HG03103 (cell line): ENCODE data around the gene C19orf53.
"Not testable (repeated sequence)": the region's sequence is repeated elsewhere in the genome, so short reads cannot be mapped to it uniquely, and the experiment has no call there.

Source experiments
- ATAC-seq: cut with Tn5 transposase; IDR thresholded peaks from one replicate; pipeline ENCODE4 v1.9.1; 2021; ENCODE audit warnings: low read depth; ENCODE audit not compliant: unreplicated experiment

C19orf53 gene

DNA sequence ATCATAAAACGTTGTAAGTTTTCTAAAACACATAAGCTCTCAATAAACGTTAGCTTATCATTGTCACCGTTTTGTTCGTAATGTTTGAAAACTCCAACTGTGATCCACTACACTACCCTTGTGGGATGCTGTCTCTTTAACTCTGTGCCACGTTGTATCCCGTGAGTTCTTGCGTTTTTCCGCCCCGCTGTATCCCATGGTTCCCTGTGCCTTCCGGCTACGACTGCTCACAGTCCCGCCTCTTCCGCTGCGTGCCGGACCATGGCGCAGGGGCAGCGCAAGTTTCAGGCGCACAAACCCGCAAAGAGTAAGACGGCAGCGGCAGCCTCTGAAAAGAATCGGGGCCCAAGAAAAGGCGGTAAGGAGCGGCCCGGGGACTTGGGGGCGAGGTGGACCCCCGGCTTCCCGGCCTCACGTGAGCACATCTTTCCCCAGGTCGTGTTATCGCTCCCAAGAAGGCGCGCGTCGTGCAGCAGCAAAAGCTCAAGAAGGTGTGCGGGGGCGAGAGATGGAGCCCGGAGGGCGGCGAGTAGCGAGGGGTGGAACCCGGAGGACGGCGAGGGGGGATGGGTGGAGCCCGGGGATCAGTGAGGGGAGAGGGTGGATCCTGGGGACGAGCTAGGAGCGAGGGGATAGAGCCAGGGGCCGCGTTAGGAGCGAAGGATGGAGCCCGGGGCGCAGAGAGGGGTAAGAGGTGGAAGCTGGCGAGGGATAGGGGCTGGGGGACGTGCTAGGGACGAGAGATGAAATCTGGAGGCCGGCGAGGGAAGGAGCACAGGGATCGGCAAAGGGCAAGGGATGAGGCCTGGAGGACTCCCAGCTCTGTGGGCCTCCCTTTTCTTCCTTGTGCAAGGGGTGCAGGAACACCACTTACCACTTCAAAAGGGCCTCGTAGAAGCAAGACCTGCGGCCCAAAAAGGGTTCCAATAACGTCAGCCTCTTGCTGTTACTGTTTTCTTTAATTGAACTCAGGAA lies at the start of gene C19orf53:
Gene C19orf53 (plus strand): TSS at position 240 of the 975 bp plus-strand sequence. CDS start 22 bp downstream, at position 262.
- ATAC-seq, result peak; percentile 60

DNA sequence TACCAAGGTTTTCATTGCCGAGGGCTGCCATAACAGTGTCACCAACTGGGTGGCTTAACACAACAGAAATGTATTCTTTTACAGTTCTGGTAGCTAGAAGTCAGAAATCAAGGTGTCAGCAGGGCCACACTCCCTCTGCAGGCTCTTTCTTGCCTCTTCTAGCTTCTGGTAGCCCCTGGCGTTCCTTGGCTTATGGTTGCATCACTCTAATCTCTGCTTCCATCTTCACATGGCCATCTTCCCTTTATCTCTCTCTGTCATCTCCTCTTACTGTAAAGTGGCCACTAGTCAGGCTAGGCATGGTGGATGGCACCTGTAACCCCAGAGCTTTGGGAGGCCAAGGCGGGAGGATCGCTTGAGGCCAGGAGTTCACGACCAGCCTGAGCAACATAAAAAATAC lies 47.9 kb upstream of the C19orf53 start:
- ATAC-seq, result no peak

DNA sequence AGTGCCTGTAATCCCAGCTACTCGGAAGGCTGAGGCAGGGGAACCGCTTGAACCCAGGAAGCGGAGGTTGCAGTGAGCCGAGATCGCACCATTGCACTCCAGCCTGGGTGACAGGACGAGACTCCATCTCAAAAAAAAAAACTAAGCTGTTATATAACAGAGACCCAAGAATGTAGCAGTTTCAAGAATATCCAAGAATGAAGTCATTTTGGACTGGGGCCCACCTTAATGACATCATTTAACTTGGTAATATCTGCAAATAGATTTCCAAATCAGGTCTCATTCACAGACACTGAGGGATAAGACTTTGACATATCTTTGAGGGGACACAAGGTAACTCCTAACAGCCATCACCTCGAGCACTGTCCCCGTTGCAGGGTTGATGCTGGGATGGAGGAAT lies 46.5 kb upstream of the C19orf53 start:
- no peak for ATAC-seq

DNA sequence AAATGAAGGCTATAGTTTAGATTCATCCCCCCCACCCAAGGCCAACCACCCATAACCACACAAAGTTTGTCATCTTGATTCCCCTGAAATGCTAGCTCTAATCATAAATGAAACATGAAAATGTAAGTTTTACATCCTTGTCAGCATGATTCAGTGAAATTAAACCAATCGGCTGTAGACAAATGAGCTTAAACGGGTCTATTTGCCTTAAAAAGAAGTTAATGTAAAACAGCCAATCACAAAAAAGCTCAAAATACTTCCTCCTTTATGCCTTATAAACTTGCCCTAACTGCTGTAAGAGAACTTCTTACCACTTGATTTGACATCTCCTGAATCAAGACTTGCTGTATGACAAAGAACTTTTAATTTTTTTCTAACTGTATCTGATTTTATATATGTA lies 44.4 kb upstream of the C19orf53 start:
- no peak for ATAC-seq

DNA sequence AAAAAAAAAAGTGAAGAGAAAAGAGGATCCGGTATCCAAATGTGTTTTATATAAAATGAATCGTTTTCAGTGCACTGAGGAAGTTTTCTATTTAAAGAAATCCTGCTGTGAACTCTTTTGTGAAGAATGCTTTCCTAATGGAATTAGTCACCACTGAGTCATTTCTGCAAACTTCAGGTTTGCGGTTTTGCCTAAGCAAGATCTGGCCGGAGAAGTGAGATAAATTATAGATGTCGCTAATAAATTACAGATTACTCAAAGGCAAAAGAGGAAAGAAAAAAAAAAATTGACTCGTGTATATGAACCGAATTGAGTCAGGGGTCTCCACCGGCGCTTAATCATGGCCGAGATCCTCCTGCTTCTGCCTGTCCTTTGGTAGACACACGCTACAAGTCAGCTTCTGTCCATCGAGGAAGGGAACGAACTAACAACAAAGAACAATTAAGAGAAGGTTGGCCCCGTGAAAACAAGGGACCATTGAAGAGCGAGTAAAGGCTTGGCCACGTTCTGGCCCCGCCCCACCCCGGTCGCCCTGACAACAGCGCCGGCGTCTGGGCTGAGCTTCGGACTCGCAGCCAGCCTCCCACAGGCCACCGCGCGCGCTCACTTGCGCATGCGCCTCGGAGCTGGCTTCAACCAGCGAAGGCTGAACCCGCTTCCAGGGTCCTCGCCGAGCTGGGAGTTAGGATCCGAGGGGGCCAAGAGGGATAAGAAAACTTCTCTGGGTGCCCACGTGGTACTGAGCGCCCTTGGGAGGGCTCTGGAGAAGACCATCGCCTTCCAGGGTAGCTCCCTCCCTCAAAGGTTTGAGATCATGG lies 42.9 kb upstream of the C19orf53 start:
- ATAC-seq, result peak; percentile 90

DNA sequence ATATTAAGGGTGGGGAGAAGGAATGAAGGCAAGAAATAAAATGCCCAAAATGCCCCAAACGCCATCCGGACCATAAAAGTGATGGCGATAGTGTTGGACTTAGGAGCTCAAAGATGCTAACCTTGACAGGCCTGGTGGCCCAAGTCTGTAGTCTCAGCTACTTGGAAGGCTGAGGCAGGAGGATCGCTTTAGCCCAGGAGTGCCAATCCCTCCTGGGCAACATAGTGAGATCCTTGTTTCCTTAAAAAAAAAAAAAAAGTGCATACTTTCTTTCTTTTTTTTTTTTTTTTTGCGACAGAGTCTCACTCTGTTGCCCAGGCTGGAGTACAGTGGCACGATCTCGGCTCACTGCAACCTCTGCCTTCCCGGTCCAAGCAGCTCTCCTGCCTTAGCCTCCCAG lies 41.9 kb upstream of the C19orf53 start:
- ATAC-seq, result no peak

DNA sequence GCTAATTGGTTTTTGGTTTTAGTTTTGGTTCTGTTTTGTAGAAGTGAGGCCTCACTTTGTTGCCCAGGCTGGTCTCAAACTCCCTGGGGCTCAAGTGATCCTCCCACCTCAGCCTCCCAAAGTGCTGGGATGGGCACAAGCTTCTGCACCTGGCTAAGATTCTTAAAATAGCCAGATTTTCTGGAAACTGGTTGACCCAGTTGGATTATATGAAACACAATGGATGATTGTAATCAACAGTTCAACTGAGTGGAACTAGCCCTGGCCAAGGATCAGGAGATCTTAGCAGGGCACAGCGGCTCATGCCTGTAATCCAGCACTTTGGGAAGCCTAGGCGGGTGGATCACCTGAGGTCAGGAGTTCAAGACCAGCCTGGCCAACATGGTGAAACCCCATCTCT lies 39.5 kb upstream of the C19orf53 start:
- no peak for ATAC-seq

DNA sequence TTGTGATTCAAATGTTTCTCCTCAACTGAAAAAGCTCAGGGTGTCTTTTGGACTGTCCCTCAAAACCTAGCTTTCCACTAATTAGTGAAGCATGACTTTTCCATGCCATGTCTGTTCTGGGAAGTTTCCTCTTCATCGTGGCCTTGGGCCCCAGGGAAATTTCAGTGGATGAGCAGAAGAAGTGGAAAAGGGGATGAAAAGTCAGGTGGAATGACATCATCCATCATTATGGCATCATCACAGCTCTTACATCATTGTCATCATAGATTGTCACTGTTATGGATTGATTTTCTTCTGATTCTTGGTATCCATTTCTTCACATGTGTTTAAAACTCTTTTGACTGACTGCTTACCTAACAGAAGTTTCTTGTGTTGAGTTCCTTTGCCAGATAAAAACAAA lies 36.2 kb upstream of the C19orf53 start:
- no peak for ATAC-seq

DNA sequence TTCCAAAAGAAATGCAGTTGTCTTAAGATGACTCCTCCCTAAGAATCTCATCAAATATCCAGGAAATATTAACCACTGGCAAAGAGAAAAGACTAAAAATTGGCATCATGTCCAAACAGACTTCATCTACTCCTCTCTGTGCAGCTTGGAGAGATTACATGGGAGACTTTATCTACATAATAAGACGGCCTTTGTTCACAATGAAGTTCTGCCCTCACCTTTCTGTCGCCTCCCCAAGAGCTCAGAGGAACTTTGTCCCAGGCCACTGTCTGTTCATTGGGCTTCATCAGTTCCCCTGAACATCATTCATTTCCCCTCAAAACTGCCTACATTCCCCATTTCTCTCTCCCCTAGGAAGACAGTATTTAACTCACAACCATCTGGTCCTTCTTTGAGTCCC lies 32.4 kb upstream of the C19orf53 start:
- ATAC-seq, result no peak

DNA sequence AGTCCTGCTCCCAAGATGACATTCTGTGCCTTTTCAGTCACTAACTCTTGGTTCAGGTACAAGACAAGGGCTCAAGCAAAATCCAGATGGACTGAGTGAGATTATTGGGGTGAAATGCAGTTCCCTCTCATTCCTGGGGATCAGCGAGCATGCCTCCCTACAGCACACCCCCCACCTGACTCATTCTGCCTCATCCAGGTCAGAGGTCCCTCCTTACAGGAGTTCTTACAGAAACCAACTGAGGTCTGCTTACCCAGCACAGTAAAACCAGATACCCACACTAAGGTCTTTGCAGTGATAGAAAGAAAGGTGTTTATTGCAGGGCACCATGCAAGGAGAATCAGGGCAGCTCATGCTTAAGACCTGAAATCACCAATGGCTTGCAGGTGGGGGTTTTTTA lies 31.5 kb upstream of the C19orf53 start:
- ATAC-seq, result no peak

DNA sequence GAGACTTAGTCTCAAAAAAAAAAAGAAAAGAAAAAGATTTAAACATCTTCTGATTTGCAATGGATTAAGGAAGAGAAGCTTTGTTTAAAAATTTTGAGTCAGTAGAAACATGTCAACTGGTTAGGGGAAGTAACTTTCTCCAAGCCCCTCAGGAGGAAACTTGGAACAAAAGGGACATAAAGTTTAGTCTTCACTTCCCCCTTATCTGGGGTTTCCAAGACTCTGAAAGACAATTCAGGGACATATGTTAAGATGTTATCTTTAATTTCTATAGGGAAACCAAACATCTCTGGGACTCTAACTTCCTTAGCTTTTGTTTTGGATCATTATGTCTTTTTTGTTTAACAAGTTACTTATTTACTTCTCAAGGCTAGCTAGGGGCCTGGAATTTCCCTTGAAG lies 30.1 kb upstream of the C19orf53 start:
- no peak for ATAC-seq

DNA sequence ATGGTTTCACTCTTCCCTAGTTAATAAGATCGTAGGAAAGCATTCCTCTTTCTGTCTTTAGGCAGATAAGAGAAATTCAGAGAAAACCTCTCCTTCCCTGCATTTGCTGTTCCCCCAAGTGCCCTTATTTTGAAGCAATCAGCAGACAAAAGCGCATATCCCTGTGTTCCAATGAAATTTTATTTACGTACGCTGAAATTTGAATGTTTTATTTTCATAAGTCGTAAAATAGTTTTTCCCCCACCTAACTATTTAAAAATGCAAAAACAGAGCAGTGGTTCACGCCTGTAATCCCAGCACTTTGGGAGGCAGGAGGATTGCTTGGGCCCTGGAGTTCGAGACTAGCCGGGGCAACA lies 27.2 kb upstream of the C19orf53 start:
- no peak for ATAC-seq

DNA sequence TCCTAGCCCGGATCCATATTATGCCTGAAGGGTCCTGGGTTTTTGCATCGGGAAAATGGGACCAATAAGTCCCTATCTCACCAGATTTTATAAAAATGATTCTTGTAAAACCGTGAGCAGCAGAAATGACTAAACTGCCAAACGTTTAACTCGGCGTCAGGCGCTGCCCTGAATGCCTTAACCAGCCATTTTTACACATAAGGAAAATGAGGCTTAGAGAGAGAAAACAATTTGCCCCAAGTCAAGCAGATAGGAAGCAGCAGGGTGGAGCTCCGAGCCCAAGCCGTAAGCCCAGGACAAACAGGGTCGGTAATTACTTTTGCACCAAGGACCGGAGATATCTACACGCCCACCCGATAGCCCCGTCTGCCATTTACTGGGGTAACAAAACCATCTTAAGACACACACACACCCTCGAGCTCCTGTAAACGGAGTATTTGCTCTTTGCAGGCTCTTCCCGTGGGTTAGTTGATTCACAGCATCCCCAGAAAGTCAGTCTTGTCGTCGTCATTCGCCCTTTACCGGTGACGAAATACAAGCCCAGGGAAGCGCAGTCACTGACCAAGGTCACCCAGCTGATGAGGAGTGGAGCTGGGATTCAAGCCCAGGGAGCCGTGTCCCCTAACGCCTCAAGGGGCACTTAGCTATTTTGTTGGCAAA lies 26.0 kb upstream of the C19orf53 start:
- ATAC-seq, result no peak

DNA sequence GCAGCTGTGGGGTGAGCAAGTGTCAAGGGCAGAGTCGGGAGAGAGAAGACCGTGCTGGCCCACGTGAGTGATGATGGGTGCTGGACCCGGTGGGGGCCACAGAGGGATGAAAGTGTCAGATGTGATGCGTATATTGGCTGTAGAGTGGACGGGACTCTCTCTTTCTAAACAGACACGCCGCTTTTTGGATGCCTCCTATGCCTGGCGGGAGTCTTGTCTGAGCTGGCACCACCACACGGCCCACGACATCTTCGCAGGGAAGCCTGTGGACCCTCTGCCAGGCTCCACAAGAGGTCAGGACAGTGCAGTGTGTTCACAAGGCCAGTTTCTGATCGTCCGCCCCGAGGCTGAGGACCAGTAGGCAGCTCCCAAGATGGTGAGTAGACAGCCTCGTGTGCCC lies 22.8 kb upstream of the C19orf53 start:
- ATAC-seq, result no peak

DNA sequence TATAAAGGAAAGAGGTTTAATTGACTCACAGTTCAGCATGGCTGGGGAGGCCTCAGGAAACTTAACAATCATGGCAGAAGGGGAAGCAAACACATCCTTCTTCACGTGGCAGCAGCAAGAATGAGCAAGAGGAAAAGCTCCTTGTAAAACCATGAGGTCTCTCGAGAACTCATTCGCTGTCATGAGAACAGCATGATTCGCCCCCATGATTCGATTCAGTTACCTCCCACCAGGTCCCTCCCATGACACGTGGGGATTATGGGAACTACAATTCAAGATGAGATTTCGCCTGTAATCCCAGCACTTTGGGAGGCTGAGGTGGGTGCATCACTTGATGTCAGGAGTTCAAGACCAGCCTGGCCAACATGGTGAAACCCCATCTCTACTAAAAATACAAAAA lies 20.6 kb upstream of the C19orf53 start:
- not testable (repeated sequence) for ATAC-seq

DNA sequence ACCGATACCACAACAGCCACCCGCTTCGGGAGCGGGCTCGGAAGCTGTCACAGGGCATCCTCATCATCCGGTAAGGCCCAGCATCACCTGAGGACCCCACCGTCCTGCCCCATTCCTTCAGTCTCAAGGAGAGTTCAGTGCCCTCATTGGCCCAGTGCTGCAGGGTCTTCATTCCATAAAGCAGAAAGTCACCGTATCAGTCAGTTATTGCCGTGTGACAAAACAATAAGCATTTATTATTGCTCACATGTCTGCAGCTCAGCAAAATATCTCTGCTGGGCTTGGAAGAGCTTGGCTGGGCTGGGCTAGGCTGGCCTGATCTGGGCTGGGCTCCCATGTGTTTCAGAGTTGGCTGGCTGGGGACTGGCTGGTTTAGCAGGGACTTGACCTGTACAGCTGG lies 18.0 kb upstream of the C19orf53 start:
- no peak for ATAC-seq

DNA sequence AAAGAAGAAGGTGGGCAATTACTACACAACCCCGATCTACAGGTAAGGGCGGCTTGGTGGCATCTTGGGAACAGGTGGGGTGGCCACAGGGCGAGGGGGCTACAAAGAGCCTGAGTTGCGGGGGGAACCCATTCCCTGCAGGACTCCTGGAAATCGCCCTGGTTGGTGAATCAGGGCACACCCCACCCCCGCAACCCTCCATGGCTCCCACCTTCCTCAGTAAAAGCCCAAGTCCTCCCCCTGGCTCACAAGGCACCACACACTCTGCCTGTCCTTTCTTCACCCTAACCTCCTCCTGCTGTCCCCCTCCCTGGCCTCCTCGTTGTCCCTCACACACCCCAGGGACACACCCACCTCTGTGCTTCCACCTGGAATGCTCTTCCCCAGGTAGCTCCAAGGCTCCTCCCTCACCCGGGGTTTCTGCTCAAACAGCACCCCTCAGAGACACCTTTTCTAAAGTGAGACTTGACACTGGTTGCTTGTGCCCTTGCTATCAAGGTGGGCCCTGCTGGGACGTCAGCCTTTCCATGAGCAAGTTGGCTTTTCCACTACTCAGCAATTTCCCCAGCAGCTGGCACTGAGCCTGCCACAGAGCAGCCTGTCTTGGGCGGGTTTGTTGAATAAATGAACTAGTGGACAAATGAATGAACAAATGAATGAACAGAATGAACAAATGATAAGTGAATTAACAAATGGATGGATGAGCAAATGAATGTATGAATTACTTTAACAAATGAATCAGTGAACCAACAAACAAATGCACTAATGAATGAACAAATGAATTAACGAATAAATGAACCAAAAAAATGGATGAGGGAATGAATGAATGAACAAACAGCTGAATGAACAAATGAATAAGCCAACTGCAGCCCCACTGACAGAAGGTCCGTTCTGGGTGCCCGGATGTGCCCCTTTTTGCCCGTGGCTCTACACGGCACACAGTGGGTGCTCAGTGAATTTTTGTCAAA lies 16.2 kb upstream of the C19orf53 start:
- ATAC-seq, result no peak

DNA sequence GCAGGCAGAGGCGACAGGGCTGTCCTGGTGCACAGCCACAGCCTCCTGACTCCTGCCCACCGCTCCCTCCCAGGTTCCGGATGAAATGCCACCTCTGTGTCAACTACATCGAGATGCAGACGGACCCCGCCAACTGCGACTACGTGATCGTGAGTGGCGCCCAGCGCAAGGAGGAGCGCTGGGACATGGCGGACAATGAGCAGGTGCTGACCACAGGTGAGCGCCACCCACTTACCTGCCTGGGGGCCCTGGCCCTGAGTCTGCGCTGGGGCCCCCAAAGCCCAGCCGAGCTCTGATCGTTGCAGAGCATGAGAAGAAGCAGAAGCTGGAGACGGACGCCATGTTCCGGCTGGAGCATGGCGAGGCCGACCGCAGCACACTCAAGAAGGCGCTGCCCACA lies 15.5 kb upstream of the C19orf53 start:
- ATAC-seq, result no peak

DNA sequence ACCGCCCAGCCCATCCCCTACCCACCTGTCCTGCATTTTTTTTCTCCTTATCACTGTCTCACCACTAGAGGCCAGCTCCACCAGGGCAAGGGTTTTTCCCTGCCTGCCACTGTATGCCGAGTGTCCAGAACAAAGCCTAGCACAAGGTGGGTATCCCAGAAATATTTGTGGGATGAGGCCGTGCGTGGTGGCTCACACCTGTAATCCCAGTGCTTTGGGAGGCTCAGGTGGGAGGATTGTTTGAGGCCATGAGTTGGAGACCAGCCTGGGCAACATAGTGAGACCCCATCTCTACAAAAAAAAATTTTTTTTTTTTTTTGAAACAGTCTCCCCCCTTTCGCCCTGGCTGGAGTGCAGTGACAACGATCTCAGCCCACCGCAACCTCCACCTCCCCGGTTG lies 12.8 kb upstream of the C19orf53 start:
- no peak for ATAC-seq

DNA sequence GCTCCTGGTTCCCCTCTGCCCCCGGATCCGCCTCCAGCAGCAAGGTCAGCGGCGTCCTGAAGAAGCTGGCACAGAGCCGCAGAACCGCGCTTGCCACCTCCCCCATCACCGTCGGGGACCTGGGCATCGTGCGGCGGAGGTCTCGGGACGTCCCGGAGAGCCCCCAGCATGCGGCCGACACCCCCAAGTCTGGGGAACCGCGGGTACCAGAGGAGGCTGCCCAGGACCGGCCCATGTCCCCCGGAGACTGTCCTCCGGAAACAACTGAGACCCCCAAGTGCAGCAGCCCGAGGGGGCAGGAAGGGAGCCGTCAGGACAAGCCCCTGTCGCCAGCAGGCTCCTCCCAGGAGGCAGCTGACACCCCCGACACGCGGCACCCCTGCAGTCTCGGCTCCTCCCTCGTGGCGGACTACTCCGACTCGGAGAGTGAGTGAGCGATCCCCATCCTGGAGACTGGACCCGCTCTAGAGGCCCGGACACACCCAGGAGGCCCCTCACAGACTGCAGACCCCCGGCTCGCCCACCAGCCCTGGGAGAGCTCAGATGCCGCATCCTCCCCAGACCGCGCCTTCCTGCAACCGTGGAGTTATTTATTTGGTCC lies 11.5 kb upstream of the C19orf53 start:
- ATAC-seq, result no peak
